ENCODE results near the gene SLC9A9.

GRCh38 chr3:143538577-143538981, 309.7 kb downstream of the SLC9A9 start:
- TF ChIP-seq CTCF (conservative IDR thresholded peaks at IDR 0.05; ENCODE audit: low read depth, low read length) (no peak), EZH2 (IDR thresholded peaks at IDR 0.05; ENCODE audit: borderline replicate concordance, low read depth, low read length, poor library complexity, severe bottlenecking) (no peak)
